GM21515 (cell line): ENCODE results near the gene ALOX5.
"Not testable (repeated sequence)": the region's sequence is repeated elsewhere in the genome, so short reads cannot be mapped to it uniquely, and the experiment has no call there.

ENCODE experiments used
- ATAC-seq: cut with Tn5 transposase; IDR thresholded peaks from one replicate; pipeline ENCODE4 v1.9.1; 2021; ENCODE audit not compliant: unreplicated experiment

The ALOX5 gene

DNA sequence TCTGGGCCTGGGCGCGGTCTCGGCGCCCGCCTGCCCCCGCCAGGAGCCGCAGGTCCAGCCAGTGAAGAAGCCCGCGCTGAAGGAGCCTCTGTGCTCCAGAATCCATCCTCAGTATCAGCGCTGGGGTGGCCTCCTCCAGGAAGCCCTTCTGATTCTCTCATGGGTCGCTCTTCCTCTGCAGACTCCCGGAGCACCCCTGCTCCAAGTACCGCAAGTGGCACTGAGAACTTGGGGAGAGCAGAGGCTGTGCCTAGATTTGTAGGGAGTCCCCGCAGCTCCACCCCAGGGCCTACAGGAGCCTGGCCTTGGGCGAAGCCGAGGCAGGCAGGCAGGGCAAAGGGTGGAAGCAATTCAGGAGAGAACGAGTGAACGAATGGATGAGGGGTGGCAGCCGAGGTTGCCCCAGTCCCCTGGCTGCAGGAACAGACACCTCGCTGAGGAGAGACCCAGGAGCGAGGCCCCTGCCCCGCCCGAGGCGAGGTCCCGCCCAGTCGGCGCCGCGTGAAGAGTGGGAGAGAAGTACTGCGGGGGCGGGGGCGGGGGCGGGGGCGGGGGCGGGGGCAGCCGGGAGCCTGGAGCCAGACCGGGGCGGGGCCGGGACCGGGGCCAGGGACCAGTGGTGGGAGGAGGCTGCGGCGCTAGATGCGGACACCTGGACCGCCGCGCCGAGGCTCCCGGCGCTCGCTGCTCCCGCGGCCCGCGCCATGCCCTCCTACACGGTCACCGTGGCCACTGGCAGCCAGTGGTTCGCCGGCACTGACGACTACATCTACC, at the start of gene ALOX5:
Gene ALOX5, plus strand, starts transcription at position 641 of the 774 bp plus-strand sequence. Its CDS starts 64 bp downstream, at position 705.
- peak; percentile 47 for ATAC-seq

- ATAC-seq, result no peak
Observed at GRCh38 chr10:45325116-45325515, 48.9 kb upstream of the ALOX5 start.

- ATAC-seq, result not testable (repeated sequence)
Observed at GRCh38 chr10:45326864-45327263, 47.2 kb upstream of the ALOX5 start.

DNA sequence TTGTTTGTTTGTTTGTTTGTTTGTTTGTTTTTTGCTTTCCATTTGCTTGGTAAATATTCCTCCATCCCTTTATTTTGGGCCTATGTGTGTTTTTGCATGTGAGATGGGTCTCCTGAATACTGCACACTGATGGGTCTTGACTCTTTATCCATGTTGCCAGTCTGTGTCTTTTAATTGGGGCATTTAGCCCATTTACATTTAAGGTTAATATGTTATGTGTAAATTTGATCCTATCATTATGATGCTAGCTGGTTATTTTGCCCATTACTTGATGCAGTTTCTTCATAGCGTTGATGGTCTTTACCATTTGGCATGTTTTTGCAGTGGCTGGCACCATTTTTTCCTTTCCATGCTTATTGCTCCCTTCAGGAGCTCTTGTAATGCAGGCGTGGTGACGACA, 42.2 kb upstream of the ALOX5 start:
- ATAC-seq, result not testable (repeated sequence)

- ATAC-seq, result no peak
Observed at GRCh38 chr10:45339894-45340293, 34.1 kb upstream of the ALOX5 start.

DNA sequence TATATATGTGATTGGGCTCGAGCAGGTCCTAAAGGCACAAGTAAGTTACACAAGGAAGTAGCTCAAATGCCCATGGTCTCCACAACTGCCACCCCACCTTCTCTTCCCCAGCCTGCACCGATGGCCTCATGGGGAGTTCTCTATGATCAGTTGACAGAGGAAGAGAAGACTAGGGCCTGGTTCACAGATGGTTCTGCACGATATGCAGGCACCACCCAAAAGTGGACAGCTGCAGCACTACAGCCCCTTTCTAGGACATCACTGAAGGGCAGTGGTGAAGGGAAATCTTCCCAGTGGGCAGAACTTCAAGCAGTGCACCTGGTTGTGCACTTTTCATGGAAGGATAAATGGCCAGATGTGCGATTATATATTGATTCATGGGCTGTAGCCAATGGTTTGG, 33.6 kb upstream of the ALOX5 start:
- not testable (repeated sequence) for ATAC-seq

- not testable (repeated sequence) for ATAC-seq
Observed at GRCh38 chr10:45346652-45347335, 27.2 kb upstream of the ALOX5 start.

DNA sequence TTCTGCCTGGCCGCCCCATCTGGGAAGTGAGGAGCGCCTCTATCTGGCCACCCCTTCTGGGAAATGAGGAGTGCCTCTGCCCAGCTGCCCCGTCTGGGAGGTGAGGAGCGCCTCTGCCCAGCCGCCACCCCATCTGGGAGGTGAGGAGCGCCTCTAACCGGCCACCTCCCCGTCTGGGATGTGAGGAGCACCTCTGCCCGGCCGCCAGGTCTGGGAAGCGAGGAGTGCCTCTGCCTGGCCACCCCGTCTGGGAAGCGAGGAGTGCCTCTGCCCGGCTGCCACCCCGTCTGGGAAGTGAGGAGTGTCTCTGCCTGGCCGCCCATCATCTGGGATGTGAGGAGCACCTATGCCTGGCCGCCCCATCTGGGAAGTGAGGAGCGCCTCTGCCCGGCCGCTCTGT, 26.6 kb upstream of the ALOX5 start:
- ATAC-seq, result not testable (repeated sequence)

GRCh38 chr10:45348196-45348765, 25.7 kb upstream of the ALOX5 start:
- not testable (repeated sequence) for ATAC-seq

GRCh38 chr10:45353186-45353585, 20.8 kb upstream of the ALOX5 start:
- ATAC-seq, result peak; percentile 49

GRCh38 chr10:45354261-45354660, 19.8 kb upstream of the ALOX5 start:
- no peak for ATAC-seq

DNA sequence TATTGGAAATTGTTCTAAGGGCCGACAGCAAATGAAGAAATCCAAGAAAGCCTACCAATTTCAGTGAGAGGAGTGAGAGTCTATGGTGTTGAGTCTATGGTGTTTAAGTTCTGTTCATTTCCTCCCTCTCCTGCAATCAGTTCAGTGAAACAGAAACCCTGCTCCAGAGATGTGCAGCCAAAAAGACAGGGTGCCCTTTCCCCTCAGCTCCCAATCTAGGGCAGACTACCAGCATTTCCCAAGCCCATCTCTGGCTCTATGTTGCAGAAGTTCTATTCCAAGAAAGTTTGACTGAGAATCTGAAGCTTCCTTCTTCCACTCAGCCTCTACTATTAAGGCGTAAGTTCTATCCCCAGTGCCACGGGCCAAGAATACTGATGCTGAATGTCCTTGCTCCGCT, 18.5 kb upstream of the ALOX5 start:
- no peak for ATAC-seq

- ATAC-seq, result not testable (repeated sequence)
Observed at GRCh38 chr10:45358961-45359360, 15.1 kb upstream of the ALOX5 start.

- ATAC-seq, result not testable (repeated sequence)
Observed at GRCh38 chr10:45361983-45362799, 11.8 kb upstream of the ALOX5 start.

GRCh38 chr10:45367643-45368042, 6.4 kb upstream of the ALOX5 start:
- not testable (repeated sequence) for ATAC-seq

DNA sequence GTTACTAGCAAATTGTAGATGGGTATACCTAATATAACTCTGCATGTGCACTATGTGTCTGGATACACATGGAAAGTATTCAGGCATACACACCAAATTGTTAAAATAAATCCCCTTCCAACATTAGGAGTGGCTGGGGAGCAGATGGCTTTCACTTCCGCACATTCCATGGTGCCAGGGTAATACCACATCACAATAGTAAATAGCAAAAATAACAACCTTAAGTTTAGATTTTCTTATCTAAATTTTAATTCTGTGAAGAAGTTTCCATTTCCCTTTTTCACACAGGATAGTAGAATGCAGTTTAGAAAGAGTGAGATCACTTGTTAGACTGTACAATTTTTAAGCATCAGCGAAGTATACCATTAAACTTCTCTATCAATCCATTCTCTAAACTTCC, 5.8 kb upstream of the ALOX5 start:
- ATAC-seq, result no peak

GRCh38 chr10:45370202-45370955, 3.6 kb upstream of the ALOX5 start:
- ATAC-seq, result no peak

DNA sequence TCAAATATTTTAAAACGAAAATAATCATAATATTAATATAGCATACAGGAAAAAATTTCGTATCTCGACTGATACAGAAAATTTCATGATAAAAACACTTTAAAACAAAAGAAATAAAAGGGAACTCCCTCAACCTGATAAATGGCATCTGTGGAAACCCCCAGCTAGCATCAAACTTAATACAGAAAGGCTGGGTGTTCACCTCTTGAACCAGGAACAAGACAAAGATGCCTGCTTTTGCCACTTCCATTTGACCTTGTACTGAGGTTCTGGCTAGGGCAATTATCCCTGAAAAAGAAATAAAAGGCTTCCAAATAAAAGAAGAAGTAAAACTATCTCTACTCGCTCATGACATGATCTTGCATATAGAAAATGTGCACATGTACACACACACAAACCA, 2.5 kb upstream of the ALOX5 start:
- no peak for ATAC-seq

DNA sequence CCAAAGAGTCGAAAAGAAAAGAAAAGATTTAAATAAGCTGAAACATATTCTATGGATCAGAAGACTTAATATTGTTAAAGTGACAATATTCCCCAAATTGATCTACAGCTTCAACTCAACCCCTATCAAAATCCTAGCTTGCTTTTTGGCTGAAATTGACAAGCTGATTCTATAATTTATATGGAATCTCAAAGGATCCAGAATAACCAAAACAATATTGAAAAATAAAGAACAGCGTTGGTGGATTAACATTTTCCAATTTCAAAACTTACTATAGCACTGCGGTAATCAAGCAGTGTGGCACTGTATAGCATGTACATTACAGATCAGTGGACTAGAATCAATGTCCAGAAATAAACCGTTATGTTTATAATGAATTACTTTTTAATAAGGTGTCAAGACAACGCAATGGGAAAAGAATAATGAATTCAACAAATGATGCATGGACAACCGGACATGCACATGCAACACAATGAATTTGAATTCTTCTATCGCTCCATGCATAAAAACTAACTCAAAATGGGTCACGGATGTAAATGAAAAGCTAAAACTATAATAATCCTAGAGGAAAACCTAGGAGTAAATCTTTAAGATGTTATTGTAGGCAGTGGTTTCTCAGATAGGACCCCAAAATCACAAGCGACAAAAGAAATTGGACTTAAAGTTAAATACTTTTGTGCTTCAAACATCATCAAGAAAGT, 1.6 kb upstream of the ALOX5 start:
- no peak for ATAC-seq
